ENCODE measurements around the gene LRRC41. TPM values are rescaled to one million over a fixed set of nuclear protein-coding genes. Genes with fewer than 3 reads are reported as not detected.

The LRRC41 gene
- total RNA-seq, 2 donors from 2014 or later = 74.2 to 88.9 TPM

DNA sequence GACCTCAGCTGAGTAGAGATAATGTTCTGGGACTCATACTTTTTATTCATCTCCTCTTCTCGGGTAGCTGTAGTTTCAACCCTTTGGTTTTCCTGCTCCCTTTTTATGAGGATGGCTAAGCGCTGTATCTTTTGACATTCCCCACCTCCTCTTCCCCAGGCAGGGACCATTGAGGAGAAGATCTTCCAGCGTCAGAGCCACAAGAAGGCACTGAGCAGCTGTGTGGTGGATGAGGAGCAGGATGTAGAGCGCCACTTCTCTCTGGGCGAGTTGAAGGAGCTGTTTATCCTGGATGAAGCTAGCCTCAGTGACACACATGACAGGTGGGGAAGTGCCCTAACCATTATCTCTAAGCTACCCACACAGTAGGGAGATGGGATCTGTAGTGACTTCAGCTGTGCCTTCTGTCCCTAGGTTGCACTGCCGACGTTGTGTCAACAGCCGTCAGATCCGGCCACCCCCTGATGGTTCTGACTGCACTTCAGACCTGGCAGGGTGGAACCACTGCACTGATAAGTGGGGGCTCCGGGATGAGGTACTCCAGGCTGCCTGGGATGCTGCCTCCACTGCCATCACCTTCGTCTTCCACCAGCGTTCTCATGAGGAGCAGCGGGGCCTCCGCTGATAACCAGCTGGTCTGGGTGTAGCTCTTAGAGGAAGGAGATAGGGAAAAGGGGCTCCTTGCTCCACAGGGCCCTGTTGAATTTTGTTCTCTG is 25.6 kb downstream of the LRRC41 start:
- no peak overlapping the region for H3K9ac ChIP-seq (ENCODE audit: extremely low read depth, low read length, poor library complexity, severe bottlenecking)
- no peaks in the 10 kb centered on the region for H3K9me3 ChIP-seq (ENCODE audit: control insufficient read depth, low read length)
- peaks cover 53% of the 10 kb centered on the region for H3K36me3 Mint-ChIP-seq (ENCODE audit: low read depth)
- no peaks in the 10 kb centered on the region for H3K27me3 ChIP-seq (ENCODE audit: control insufficient read depth, insufficient read depth, low read length, poor library complexity, severe bottlenecking)
- H3K27ac ChIP-seq (ENCODE audit: low read depth, low read length) = no peak overlapping the region
- H3K4me3 ChIP-seq (ENCODE audit: low read length) = no peak overlapping the region
- H3K27ac Mint-ChIP-seq = no peak overlapping the region
- no peak for DNase-seq
- H3K9me3 Mint-ChIP-seq = no peaks in the 10 kb centered on the region
- H3K27me3 Mint-ChIP-seq (ENCODE audit: insufficient read depth) = no peaks in the 10 kb centered on the region
- TF ChIP-seq, protein P1, sequence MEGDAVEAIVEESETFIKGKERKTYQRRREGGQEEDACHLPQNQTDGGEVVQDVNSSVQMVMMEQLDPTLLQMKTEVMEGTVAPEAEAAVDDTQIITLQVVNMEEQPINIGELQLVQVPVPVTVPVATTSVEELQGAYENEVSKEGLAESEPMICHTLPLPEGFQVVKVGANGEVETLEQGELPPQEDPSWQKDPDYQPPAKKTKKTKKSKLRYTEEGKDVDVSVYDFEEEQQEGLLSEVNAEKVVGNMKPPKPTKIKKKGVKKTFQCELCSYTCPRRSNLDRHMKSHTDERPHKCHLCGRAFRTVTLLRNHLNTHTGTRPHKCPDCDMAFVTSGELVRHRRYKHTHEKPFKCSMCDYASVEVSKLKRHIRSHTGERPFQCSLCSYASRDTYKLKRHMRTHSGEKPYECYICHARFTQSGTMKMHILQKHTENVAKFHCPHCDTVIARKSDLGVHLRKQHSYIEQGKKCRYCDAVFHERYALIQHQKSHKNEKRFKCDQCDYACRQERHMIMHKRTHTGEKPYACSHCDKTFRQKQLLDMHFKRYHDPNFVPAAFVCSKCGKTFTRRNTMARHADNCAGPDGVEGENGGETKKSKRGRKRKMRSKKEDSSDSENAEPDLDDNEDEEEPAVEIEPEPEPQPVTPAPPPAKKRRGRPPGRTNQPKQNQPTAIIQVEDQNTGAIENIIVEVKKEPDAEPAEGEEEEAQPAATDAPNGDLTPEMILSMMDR (conservative IDR thresholded peaks at IDR 0.05) = no peak
- peaks cover 93% of the 10 kb centered on the region for H3K36me3 ChIP-seq (ENCODE audit: control insufficient read depth, insufficient read depth, low read length)
- 92 to 97% methylated on average over 6 to 14 of the region's 14 CpGs for WGBS, 2 experiments (ENCODE audit: insufficient coverage in 1 of 2, insufficient read length in 1 of 2)
- no peak overlapping the region for H3K4me3 Mint-ChIP-seq
- H3K4me1 ChIP-seq (ENCODE audit: control insufficient read depth, insufficient read depth, low read length) = no peaks in the 10 kb centered on the region
- H3K4me1 Mint-ChIP-seq = no peaks in the 10 kb centered on the region

DNA sequence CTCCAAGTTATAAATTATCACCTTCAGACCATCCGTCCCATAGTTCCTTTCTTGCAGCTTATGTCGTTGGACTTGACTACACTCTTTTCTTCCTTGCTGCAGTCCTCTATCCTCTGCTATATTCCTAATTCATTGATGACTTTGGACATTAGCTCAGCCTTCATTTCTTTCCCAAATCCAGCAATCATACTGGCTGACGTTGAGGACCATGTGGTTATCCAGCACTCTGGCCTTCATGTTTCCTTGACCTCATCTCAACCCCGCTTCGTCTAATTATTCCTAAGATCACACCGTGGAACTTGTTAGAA is 28.4 kb downstream of the LRRC41 start:
- no peak overlapping the region for H3K4me3 ChIP-seq (ENCODE audit: low read length)
- H3K36me3 Mint-ChIP-seq (ENCODE audit: low read depth) = peaks cover 67% of the 10 kb centered on the region
- no peaks in the 10 kb centered on the region for H3K4me1 ChIP-seq (ENCODE audit: control insufficient read depth, insufficient read depth, low read length)
- no peak overlapping the region for H3K27ac Mint-ChIP-seq
- DNase-seq = no peak
- no peaks in the 10 kb centered on the region for H3K27me3 Mint-ChIP-seq (ENCODE audit: insufficient read depth)
- no peak overlapping the region for H3K4me3 Mint-ChIP-seq
- no peaks in the 10 kb centered on the region for H3K9me3 ChIP-seq (ENCODE audit: control insufficient read depth, low read length)
- TF ChIP-seq, protein P1 (conservative IDR thresholded peaks at IDR 0.05) = no peak
- H3K9me3 Mint-ChIP-seq = no peaks in the 10 kb centered on the region
- peaks cover 95% of the 10 kb centered on the region for H3K36me3 ChIP-seq (ENCODE audit: control insufficient read depth, insufficient read depth, low read length)
- no peaks in the 10 kb centered on the region for H3K27me3 ChIP-seq (ENCODE audit: control insufficient read depth, insufficient read depth, low read length, poor library complexity, severe bottlenecking)
- H3K27ac ChIP-seq (ENCODE audit: low read depth, low read length) = no peak overlapping the region
- H3K4me1 Mint-ChIP-seq = no peaks in the 10 kb centered on the region
- no peak overlapping the region for H3K9ac ChIP-seq (ENCODE audit: extremely low read depth, low read length, poor library complexity, severe bottlenecking)
- WGBS, 2 experiments (ENCODE audit: insufficient coverage in 1 of 2, insufficient read length in 1 of 2) = 95 to 96% methylated on average over 6 of the region's 6 CpGs

DNA sequence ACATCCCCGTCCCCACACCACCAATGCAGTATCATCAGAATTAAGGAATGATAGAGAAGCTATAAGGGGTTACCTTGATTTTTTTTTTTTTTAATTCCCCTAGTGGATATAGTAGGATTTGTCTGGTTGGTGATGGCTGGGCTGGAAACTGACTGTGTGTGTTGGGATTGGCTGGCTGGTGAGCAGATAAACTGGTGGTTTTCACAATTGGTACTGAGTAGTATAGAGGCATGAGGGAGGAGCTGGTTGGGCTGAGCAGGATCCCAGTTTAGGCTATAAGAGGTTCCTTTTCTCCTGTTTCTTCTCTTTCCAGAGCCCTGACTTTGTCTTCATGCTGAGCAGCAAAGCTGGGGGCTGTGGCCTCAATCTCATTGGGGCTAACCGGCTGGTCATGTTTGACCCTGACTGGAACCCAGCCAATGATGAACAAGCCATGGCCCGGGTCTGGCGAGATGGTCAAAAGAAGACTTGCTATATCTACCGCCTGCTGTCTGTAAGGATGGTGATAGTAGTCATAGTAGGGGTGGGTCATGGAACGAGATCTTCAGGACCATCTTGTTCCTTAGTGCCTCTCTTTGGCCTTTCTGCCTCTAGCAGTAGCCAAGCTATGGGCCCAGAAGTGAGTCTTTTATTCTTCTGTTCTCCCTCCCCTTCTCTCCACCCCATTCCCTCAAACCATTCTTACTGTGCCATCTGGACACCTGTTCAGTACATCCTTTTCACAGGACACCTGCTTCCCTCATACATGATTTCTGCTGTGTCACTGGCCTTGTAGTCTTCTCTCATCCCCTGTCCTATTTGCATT is 29.0 kb downstream of the LRRC41 start:
- Histone ChIP-seq H3K4me1 (ENCODE audit: control insufficient read depth, insufficient read depth, low read length) (no peaks in the 10 kb centered on the region), H3K27ac (ENCODE audit: low read depth, low read length) (no peak overlapping the region), H3K4me3 (ENCODE audit: low read length) (no peak overlapping the region), H3K9ac (ENCODE audit: extremely low read depth, low read length, poor library complexity, severe bottlenecking) (no peak overlapping the region), H3K27me3 (ENCODE audit: control insufficient read depth, insufficient read depth, low read length, poor library complexity, severe bottlenecking) (no peaks in the 10 kb centered on the region), H3K9me3 (ENCODE audit: control insufficient read depth, low read length) (no peaks in the 10 kb centered on the region), H3K36me3 (ENCODE audit: control insufficient read depth, insufficient read depth, low read length) (peaks cover 92% of the 10 kb centered on the region)
- 95 to 100% methylated on average over 1 to 6 of the region's 6 CpGs for WGBS, 2 experiments (ENCODE audit: insufficient coverage in 1 of 2, insufficient read length in 1 of 2)
- H3K4me1 Mint-ChIP-seq = no peaks in the 10 kb centered on the region
- H3K4me3 Mint-ChIP-seq = no peak overlapping the region
- no peaks in the 10 kb centered on the region for H3K9me3 Mint-ChIP-seq
- peaks cover 70% of the 10 kb centered on the region for H3K36me3 Mint-ChIP-seq (ENCODE audit: low read depth)
- H3K27ac Mint-ChIP-seq = no peak overlapping the region
- no peaks in the 10 kb centered on the region for H3K27me3 Mint-ChIP-seq (ENCODE audit: insufficient read depth)
- DNase-seq = no peak
- TF ChIP-seq, protein P1 (conservative IDR thresholded peaks at IDR 0.05) = no peak

All from endodermal cell (in vitro differentiated cells).